Gastrocnemius medialis (tissue), 4 donors: ENCODE results near the gene PALLD. TPM values are rescaled to one million over a fixed set of nuclear protein-coding genes. Genes with fewer than 3 reads are reported as not detected.
A peak's percentile ranks its signal among the peaks of the same experiment; 100 is the strongest.

Experiments
- ATAC-seq, 2 donors: fragments of 150-250 bp; one replicate each; pipeline ENCODE4 v1.9.1; 2016
- DNase-seq, 2 donors: peaks; one replicate each; pipeline ENCODE4 v3.0.0-alpha.2; 2019
- H3K27ac ChIP-seq, 4 donors: fragments of 200-600 bp; sonication (generic); 1 replicate in 1 of 4; 2 replicates in 3 of 4; pipeline ENCODE4 v1.5.1; 2016 to 2018; ENCODE audit warnings: mild to moderate bottlenecking in 2 of 4, moderate library complexity in 1 of 4
- H3K27me3 ChIP-seq, 3 donors: fragments of 200-600 bp; sonication (generic) in 2 of 3; 1 replicate in 1 of 3; 2 replicates in 2 of 3; pipeline versions ENCODE4 v1.5.1 to v1.6.0; 2016 to 2019; ENCODE audit warnings: mild to moderate bottlenecking in 1 of 3, moderate library complexity in 1 of 3
- H3K36me3 ChIP-seq, 2 donors: fragments of 200-600 bp; sonication (generic) in 1 of 2; one replicate each; pipeline ENCODE4 v1.5.1; 2017 to 2018
- H3K4me1 ChIP-seq, 2 donors: fragments of 200-600 bp; sonication (generic) in 1 of 2; one replicate each; pipeline ENCODE4 v1.5.1; 2016 to 2017; ENCODE audit warnings: mild to moderate bottlenecking in 2 of 2
- H3K4me3 ChIP-seq, 4 donors: fragments of 200-600 bp; sonication (generic) in 3 of 4; 1 replicate in 1 of 4; 2 replicates in 3 of 4; pipeline ENCODE4 v1.5.1; 2016 to 2019; ENCODE audit warnings: mild to moderate bottlenecking in 2 of 4
- H3K9me3 ChIP-seq, 3 donors: fragments of 200-600 bp; sonication (generic) in 2 of 3; 1 replicate in 1 of 3; 2 replicates in 2 of 3; pipeline ENCODE4 v1.5.1; 2016 to 2019
- CTCF ChIP-seq, 5 experiments: fragments of 450-650 bp in 3 of 5; fragments of 200-600 bp in 2 of 5; sonication (generic) in 2 of 5; IDR thresholded peaks in 4 of 5; conservative IDR thresholded peaks in 1 of 5; 1 replicate in 4 of 5; 2 replicates in 1 of 5; pipeline ENCODE4 v1.5.1; 2016 to 2019; ENCODE audit warnings: antibody characterized with exemption in 5 of 5, mild to moderate bottlenecking in 3 of 5, moderate library complexity in 3 of 5
- POLR2A ChIP-seq, 2 donors: fragments of 450-650 bp; IDR thresholded peaks; one replicate each; pipeline ENCODE4 v1.6.1; 2017; ENCODE audit warnings: antibody characterized with exemption in 2 of 2, mild to moderate bottlenecking in 2 of 2, moderate library complexity in 2 of 2
- in situ Hi-C, 4 donors: fragments of 200-750 bp; cut with MboI; loops; one replicate each; pipeline versions ENCODE4 v1.15.0 to v1.8.0; 2017; ENCODE audit warnings: low sequenced_read_pairs in 4 of 4
- intact Hi-C: fragments of 100-400 bp; cut with DNase I; formaldehyde crosslinking; loops from one replicate; pipeline ENCODE4 v1.15.1; 2023; ENCODE audit warnings: low total_unique reads
- total RNA-seq, 4 donors: library from RNA; depleted of rRNA; stranded (reverse); fragments of >200 nt; gene quantifications; one replicate each; pipeline versions ENCODE4 v1.1.0 to v1.2.3, GENCODE V29; 2016

The PALLD gene
- total RNA-seq, 4 donors from 2014 or later = 165 to 439 (median 319) TPM

DNA sequence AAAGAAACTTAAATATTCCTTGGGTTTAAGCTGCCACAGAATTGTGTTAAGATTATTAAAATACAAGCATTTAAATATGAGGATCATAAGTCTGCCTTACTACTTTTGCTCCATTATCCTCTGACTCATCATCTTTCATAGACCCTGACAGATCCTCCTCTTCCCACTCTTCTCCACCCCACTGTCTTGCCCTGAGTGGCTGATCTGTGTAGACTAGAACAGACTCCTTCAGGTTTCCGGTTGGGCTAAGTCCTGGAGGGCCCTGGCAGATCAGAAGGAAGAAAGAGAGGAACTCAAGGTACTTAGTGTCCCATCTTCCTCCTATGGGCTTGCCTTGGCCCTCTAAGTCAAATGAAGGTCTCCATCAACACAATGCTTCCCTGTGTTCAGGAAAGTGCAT lies 30.7 kb downstream of the PALLD start:
- intact Hi-C loops = no loop called here
- no peak for TF ChIP-seq POLR2A (IDR thresholded peaks at IDR 0.05)
- no peak for TF ChIP-seq CTCF (IDR thresholded peaks at IDR 0.05 in 4 of 5, conservative IDR thresholded peaks at IDR 0.05 in 1 of 5)
- in situ Hi-C loops = no loop called here
- Histone ChIP-seq H3K9me3 (no peaks in the 10 kb centered on the region), H3K27ac (peak overlapping the region in 1 of 4 donors; percentile 9), H3K4me3 (no peak overlapping the region), H3K27me3 (no peaks in the 10 kb centered on the region), H3K36me3 (no peaks in the 10 kb centered on the region), H3K4me1 (peaks cover 4 to 38% of the 10 kb centered on the region in 2 donors)
- DNase-seq (no peak), ATAC-seq (no peak)

DNA sequence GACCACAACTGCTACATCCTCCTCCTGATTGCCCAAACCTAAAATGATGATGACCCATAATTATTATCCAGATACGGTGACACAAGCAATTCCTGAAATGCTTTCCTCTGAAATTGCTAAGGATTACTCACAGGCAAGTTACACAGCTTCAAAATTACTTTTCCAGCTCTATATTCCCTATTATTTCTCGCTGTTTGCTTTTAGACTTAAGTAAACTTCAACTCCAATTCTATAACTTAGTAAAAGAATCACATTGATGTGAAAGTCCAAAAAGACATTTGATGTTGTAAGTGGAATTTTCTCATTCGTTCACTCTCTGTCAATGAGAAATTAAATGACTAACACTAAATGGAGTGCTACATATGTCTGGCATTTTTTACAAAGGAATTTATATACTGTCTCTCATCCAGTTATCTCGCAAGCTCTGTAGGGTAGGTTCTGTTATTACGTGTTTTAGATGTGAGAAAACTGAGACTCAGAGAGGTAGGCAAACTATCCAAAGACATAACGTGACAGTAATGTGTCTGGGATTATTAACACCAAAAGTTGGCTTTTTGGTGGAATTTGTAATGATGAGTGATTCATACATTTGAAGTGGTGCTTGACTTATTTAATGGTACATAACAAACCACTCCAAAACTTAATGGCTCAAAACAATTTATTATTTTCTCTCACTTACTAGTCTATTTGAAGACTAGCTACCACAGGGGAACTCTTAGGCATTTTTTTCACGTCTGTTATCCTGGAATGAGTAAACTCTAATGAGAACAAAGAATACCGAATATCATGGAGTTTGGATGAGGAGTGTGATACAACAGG lies 31.5 kb downstream of the PALLD start:
- Histone ChIP-seq H3K9me3 (no peaks in the 10 kb centered on the region), H3K36me3 (no peaks in the 10 kb centered on the region), H3K4me3 (no peak overlapping the region), H3K4me1 (peaks cover 0 to 33% of the 10 kb centered on the region in 2 donors), H3K27me3 (no peaks in the 10 kb centered on the region), H3K27ac (peak overlapping the region in 1 of 4 donors; percentile 9)
- in situ Hi-C loops (no loop called here), intact Hi-C loops (no loop called here)
- TF ChIP-seq CTCF (IDR thresholded peaks at IDR 0.05 in 4 of 5, conservative IDR thresholded peaks at IDR 0.05 in 1 of 5) (no peak), POLR2A (IDR thresholded peaks at IDR 0.05) (no peak)
- ATAC-seq = no peak
- DNase-seq = no peak

- ATAC-seq (no peak), DNase-seq (no peak)
- Histone ChIP-seq H3K4me3 (no peak overlapping the region), H3K36me3 (no peaks in the 10 kb centered on the region), H3K27ac (no peak overlapping the region), H3K27me3 (no peaks in the 10 kb centered on the region), H3K9me3 (no peaks in the 10 kb centered on the region), H3K4me1 (peaks cover 0 to 27% of the 10 kb centered on the region in 2 donors)
- TF ChIP-seq CTCF (IDR thresholded peaks at IDR 0.05 in 4 of 5, conservative IDR thresholded peaks at IDR 0.05 in 1 of 5) = no peak
- TF ChIP-seq POLR2A (IDR thresholded peaks at IDR 0.05) = no peak
- in situ Hi-C loops (no loop called here), intact Hi-C loops (no loop called here)
Measured at GRCh38 chr4:168529257-168529656, 32.4 kb downstream of the PALLD start.

DNA sequence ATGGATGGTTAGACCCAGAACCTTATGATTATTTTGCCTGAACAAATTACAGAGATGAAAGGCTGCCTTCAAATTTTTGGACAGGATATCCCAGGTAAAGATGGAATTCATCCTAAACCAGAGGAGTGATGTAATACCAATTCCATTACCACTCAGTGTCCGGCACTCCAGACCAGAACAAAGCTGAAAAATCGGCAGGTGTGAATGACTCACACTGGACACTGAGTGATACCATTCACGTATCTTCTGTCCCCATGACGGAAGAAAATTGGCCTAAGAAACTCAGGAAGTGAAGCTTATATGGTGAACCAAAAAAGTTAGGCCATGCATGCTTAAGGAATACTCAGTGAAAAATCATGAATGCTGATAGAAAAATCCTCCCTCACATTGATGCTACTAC lies 34.5 kb downstream of the PALLD start:
- TF ChIP-seq POLR2A (IDR thresholded peaks at IDR 0.05) (no peak), CTCF (IDR thresholded peaks at IDR 0.05 in 4 of 5, conservative IDR thresholded peaks at IDR 0.05 in 1 of 5) (no peak)
- in situ Hi-C loops = no loop called here
- Histone ChIP-seq H3K36me3 (no peaks in the 10 kb centered on the region), H3K4me1 (peaks cover 8 to 23% of the 10 kb centered on the region in 2 donors), H3K4me3 (no peak overlapping the region), H3K9me3 (no peaks in the 10 kb centered on the region), H3K27ac (peak overlapping the region in 1 of 4 donors; percentile 4), H3K27me3 (no peaks in the 10 kb centered on the region)
- ATAC-seq = peak in 1 of 2 donors; percentile 54
- DNase-seq = no peak
- intact Hi-C loops = no loop called here
